Aorta (tissue), 5 donors: ENCODE data around the gene MAPK8IP1. TPM values are rescaled to one million over a fixed set of nuclear protein-coding genes. Genes with fewer than 3 reads are reported as not detected.
A peak's percentile ranks its signal among the peaks of the same experiment; 100 is the strongest.
"Not testable (repeated sequence)": the region's sequence is repeated elsewhere in the genome, so short reads cannot be mapped to it uniquely, and the experiment has no call there.

Experiments used
- ATAC-seq: fragments of 200-7000 bp; cut with Tn5 transposase; one replicate; pipeline ENCODE4 v1.9.1; 2022; ENCODE audit warnings: moderate library complexity; ENCODE audit not compliant: low FRiP score
- DNase-seq, 2 donors: peaks; one replicate each; pipeline ENCODE4 v3.0.0-alpha.2; 2020
- H3K27ac ChIP-seq, 2 donors: one replicate each; pipeline ENCODE4 v1.5.1; 2013; ENCODE audit warnings: low read length in 2 of 2, mild to moderate bottlenecking in 2 of 2, moderate library complexity in 2 of 2, control low read depth in 1 of 2, inconsistent platforms in 1 of 2, low read depth in 1 of 2
- H3K27me3 ChIP-seq, 2 donors: one replicate each; pipeline ENCODE4 v1.6.1; 2013; ENCODE audit warnings: control low read depth in 1 of 2, low read length in 1 of 2, mild to moderate bottlenecking in 1 of 2, moderate library complexity in 1 of 2; ENCODE audit not compliant: insufficient read depth in 2 of 2, control insufficient read depth in 1 of 2
- H3K36me3 ChIP-seq, 2 donors: one replicate each; pipeline ENCODE4 v1.6.1; 2013; ENCODE audit warnings: control low read depth in 1 of 2, low read length in 1 of 2, mild to moderate bottlenecking in 1 of 2; ENCODE audit not compliant: insufficient read depth in 2 of 2, control insufficient read depth in 1 of 2
- H3K4me1 ChIP-seq, 2 donors: one replicate each; pipeline ENCODE4 v1.6.1; 2013; ENCODE audit warnings: low read length in 2 of 2, control low read depth in 1 of 2, mild to moderate bottlenecking in 1 of 2, moderate library complexity in 1 of 2; ENCODE audit not compliant: insufficient read depth in 2 of 2, control insufficient read depth in 1 of 2
- H3K4me3 ChIP-seq, 2 donors: one replicate each; pipeline ENCODE4 v1.5.1; 2013; ENCODE audit warnings: low read length in 2 of 2, control low read depth in 1 of 2, mild to moderate bottlenecking in 1 of 2
- H3K9me3 ChIP-seq: one replicate; pipeline ENCODE4 v1.6.1; 2013; ENCODE audit warnings: mild to moderate bottlenecking, low read length; ENCODE audit not compliant: control insufficient read depth
- WGBS, 2 donors: extraction: QIAGEN DNeasy Blood & Tissue Kit; methylation state at CpG; one replicate each; pipeline ENCODE4 v1.1.7; 2013; 5-methylcytosine and 5-hydroxymethylcytosine counted together
- intact Hi-C, 2 donors: fragments of 100-400 bp; cut with DNase I; formaldehyde crosslinking; loops; one replicate each; pipeline versions ENCODE4 v1.14.2 to v1.15.0; 2022
- polyA plus RNA-seq, 2 donors: library from polyadenylated mRNA; stranded (reverse); fragments of 200-250 nt; gene quantifications; one replicate each; pipeline ENCODE4 v1.2.3, GENCODE V29; 2013
- total RNA-seq, 2 donors: library from RNA; stranded (reverse); fragmentation: NEBNext Ultra II Directional; extraction: Animal tissue kit (Norgen Biotek cat#: 25700); gene quantifications; one replicate each; pipeline ENCODE4 v1.2.1, GENCODE V29; 2021
- donor health status: healthy with polysubstance abuse.
- donor health status: Bipolar disorder and iron deficiency.
- donor health status: DM: no; HTN: no; CAD: no.
- donor health status: DM: no; HTN: no; CAD: no.
- donor health status: DM: yes; HTN: yes; CAD: no.

MAPK8IP1 gene
- total and polyA plus RNA-seq, 4 donors = 1.6 to 7.8 (median 6.0) TPM

DNA sequence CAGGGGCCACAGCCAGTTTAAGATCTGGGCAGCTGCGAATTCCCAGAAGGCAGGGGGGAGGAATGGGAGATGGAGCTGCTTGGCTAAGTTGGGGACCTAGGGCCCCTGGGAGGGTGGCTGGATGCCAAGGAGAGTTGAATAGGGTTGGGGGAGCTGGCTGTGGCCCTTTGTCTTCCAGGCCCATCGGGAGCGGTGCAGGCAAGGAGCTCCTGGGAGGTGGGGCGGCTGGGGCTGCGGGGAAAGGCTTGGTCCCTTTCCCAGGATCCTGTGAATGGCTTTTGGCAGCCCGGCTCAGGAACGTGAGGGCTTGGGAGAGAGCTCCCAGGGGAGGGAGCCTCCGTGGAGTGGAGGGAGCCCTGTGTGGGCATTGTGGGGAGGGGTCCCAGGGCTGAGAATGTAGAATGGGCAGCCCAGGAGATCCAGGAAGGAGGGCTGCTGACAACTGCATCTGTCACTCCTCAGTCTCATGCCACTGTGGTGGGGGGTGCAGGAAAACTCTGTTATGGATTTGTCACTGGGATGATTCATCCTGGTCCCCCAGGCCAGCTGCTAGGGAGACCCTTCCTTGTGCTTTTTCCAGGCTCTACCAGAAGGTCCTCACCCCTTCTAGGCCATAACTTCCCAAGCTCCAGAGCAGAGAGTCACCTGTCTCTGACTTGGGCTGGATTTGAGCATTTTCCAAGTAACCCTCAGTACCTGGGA, 15.6 kb downstream of the MAPK8IP1 start:
- intact Hi-C loops = no loop called here
- ATAC-seq (no peak), DNase-seq (peak in 1 of 2 donors; percentile 75)
- Histone ChIP-seq H3K27me3 (no peaks in the 10 kb centered on the region), H3K4me3 (no peak overlapping the region), H3K9me3 (no peaks in the 10 kb centered on the region), H3K27ac (no peak overlapping the region), H3K36me3 (no peaks in the 10 kb centered on the region), H3K4me1 (no peaks in the 10 kb centered on the region)
- 5% methylated on average over 8 of the region's 8 CpGs for WGBS, 2 donors

DNA sequence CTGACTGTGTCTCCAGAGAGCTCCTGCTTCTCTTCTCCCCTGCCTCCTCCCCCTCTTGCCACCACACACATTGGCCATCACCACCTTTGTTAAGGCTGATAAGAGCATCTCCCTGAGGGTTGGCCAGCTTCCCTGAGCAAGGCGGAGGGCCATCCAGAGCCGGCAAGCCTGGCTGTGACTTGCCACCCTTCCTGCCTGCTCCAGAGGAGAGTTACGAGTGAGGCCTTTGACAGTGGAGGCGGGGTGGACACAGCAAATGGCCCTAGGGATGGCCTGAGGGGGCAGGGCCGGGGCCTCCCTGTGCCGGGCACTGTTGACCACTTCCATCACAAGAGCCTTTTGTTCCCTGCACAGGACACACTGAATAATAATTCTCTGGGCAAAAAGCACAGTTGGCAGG, 16.2 kb downstream of the MAPK8IP1 start:
- intact Hi-C loops = no loop called here
- 74 to 76% methylated on average over 6 of the region's 6 CpGs for WGBS, 2 donors
- DNase-seq (peak in 1 of 2 donors; percentile 65), ATAC-seq (no peak)
- H3K27ac ChIP-seq = no peak overlapping the region
- no peak overlapping the region for H3K4me3 ChIP-seq
- no peaks in the 10 kb centered on the region for H3K4me1 ChIP-seq
- no peaks in the 10 kb centered on the region for H3K27me3 ChIP-seq
- no peaks in the 10 kb centered on the region for H3K36me3 ChIP-seq
- H3K9me3 ChIP-seq = no peaks in the 10 kb centered on the region

DNA sequence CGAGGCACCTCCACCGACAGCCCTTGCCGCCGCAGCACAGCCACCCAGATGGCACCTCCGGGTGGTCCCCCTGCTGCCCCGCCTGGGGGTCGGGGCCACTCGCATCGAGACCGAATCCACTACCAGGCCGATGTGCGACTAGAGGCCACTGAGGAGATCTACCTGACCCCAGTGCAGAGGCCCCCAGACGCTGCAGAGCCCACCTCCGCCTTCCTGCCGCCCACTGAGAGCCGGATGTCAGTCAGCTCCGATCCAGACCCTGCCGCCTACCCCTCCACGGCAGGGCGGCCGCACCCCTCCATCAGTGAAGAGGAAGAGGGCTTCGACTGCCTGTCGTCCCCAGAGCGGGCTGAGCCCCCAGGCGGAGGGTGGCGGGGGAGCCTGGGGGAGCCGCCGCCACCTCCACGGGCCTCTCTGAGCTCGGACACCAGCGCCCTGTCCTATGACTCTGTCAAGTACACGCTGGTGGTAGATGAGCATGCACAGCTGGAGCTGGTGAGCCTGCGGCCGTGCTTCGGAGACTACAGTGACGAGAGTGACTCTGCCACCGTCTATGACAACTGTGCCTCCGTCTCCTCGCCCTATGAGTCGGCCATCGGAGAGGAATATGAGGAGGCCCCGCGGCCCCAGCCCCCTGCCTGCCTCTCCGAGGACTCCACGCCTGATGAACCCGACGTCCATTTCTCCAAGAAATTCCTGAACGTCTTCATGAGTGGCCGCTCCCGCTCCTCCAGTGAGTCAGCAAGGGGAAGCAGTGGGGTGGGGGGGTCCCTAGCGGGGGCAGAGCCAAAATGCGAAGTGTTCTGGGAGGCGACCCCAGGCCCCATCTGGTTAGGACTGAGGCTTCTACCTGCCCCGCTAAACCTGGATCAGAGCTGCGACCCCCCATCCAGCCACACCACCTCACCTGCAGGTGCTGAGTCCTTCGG, 17.3 kb downstream of the MAPK8IP1 start:
- intact Hi-C loops = no loop called here
- 93 to 94% methylated on average over 56 of the region's 56 CpGs for WGBS, 2 donors
- H3K27ac ChIP-seq = no peak overlapping the region
- H3K4me1 ChIP-seq = no peaks in the 10 kb centered on the region
- H3K27me3 ChIP-seq = no peaks in the 10 kb centered on the region
- H3K4me3 ChIP-seq = no peak overlapping the region
- DNase-seq (peak in 1 of 2 donors; percentile 76), ATAC-seq (no peak)
- no peaks in the 10 kb centered on the region for H3K9me3 ChIP-seq
- H3K36me3 ChIP-seq = no peaks in the 10 kb centered on the region

DNA sequence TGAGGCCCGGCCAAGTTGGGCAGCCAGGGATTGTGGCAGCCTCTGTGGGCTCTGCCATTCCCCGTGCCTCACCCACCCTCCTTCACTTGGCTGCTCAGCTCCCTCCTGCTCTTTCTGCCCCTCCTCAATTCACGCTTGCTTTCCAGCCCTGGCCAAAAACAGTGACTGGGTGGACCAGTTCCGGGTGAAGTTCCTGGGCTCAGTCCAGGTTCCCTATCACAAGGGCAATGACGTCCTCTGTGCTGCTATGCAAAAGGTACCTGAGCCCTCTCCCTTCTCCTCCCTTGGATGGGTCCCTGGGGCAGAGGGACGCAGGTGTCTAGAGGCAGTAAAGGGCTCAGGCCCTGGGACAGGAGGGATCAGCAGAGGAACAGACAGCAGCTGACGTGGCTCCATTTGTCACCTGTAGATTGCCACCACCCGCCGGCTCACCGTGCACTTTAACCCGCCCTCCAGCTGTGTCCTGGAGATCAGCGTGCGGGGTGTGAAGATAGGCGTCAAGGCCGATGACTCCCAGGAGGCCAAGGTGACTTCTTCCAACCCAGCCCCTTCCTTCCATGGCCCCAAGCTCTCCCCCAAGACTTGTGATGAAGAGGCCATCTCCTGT, 19.0 kb downstream of the MAPK8IP1 start:
- H3K27me3 ChIP-seq = no peaks in the 10 kb centered on the region
- intact Hi-C loops = no loop called here
- no peaks in the 10 kb centered on the region for H3K4me1 ChIP-seq
- H3K4me3 ChIP-seq = no peak overlapping the region
- DNase-seq = peak in 1 of 2 donors; percentile 65
- no peak overlapping the region for H3K27ac ChIP-seq
- no peaks in the 10 kb centered on the region for H3K9me3 ChIP-seq
- no peaks in the 10 kb centered on the region for H3K36me3 ChIP-seq
- no peak for ATAC-seq
- WGBS, 2 donors = 82 to 87% methylated on average over 15 of the region's 15 CpGs

DNA sequence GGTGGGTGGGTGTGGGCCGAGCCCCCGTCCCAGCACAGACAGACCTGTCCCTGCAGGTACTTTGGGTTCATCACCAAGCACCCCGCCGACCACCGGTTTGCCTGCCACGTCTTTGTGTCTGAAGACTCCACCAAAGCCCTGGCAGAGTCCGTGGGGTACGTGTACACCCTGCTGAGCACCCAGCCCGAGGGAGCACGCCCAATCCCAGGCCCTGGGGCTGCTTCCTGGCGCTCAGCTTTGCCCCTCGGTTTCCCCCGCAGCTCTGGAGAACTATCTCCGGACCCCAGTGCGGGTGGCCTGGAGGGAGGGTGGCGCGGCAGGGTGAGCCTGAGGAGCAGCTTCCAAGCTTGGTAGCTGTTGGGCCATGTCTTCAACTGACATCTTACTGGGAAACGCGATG, 19.6 kb downstream of the MAPK8IP1 start:
- DNase-seq (peak in 1 of 2 donors; percentile 74), ATAC-seq (no peak)
- 92% methylated on average over 19 of the region's 19 CpGs for WGBS, 2 donors
- Histone ChIP-seq H3K36me3 (no peaks in the 10 kb centered on the region), H3K4me3 (no peak overlapping the region), H3K27me3 (no peaks in the 10 kb centered on the region), H3K4me1 (no peaks in the 10 kb centered on the region), H3K9me3 (no peaks in the 10 kb centered on the region), H3K27ac (no peak overlapping the region)
- intact Hi-C loops = no loop called here

DNA sequence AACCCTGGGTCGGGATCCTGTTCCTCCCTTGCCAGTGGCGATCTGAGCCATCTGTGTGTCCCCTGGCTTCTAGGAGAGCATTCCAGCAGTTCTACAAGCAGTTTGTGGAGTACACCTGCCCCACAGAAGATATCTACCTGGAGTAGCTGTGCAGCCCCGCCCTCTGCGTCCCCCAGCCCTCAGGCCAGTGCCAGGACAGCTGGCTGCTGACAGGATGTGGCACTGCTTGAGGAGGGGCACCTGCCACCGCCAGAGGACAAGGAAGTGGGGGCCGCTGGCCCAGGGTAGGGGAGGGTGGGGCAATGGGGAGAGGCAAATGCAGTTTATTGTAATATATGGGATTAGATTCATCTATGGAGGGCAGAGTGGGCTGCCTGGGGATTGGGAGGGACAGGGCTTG, 20.1 kb downstream of the MAPK8IP1 start:
- intact Hi-C loops, H3K4me3 ChIP-seq, H3K36me3 ChIP-seq, H3K27me3 ChIP-seq, H3K27ac ChIP-seq, H3K4me1 ChIP-seq, ATAC-seq, H3K9me3 ChIP-seq, DNase-seq: not testable (repeated sequence)
- 81 to 95% methylated on average over 6 of the region's 6 CpGs for WGBS, 2 donors

DNA sequence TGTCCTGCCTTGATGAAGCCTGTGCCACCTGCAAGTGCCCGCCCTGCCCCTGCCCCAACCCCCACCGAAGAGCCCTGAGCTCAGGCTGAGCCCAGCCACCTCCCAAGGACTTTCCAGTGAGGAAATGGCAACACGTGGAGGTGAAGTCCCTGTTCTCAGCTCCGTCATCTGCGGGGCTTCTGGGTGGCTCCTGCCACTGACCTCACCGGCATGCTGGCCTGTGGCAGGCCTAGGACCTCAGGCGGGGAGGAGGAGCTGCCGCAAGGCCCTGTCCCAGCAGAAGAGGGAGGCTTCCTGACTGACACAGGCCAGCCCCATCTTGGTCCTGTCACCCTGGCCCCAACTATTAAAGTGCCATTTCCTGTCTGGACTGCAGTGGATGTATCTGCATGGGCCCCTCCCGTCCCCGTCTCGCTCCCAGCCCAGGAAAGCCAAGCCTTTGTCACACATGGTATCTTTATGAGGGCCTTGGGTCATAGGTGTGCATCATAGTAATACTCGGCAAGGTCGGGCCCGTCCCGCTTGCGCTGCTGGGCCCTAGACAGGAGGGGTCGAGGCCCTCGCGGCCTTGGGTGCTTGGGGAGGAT, 20.7 kb downstream of the MAPK8IP1 start:
- H3K27me3 ChIP-seq = no peaks in the 10 kb centered on the region
- ATAC-seq = no peak
- no peaks in the 10 kb centered on the region for H3K4me1 ChIP-seq
- WGBS, 2 donors = 77 to 84% methylated on average over 19 of the region's 19 CpGs
- H3K4me3 ChIP-seq = no peak overlapping the region
- H3K9me3 ChIP-seq = no peaks in the 10 kb centered on the region
- no peak overlapping the region for H3K27ac ChIP-seq
- DNase-seq = no peak
- intact Hi-C loops = no loop called here
- H3K36me3 ChIP-seq = no peaks in the 10 kb centered on the region

DNA sequence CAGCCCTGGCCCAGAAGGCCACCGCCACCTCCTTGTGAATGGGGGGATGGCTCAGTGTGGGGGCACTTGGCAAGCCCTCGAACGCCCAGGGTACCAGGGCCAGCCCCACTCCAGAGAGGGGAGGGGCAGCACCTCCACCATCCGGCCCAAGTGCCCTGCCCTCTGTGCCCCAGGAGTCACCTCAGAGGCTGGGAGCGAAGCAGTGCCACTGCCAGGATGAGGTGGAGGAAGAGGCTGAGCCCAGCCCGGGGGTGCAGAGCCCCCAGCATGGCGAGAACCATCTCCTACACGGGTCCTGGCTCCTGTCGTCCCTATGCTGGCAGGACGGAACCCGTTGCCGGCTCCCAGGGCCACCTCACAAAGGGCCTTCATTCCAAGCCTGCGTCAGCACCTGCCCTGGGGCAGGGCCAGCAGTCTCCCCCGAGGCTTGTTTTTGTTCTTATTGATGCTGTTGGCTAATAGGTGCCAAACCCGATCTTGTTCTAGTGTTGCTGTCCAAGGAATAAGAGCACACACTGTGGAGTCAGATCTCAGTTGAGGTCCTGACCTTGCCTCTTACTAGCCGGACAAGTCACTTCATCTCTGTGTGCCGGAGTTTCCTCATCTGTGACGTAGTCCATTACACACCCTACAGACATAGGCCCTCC, 21.6 kb downstream of the MAPK8IP1 start, which contains the start of gene FREY1:
Gene FREY1, minus strand, starts transcription at position 307 of the 647 bp plus-strand sequence. Its CDS starts 26 bp downstream, at position 281.
- no peaks in the 10 kb centered on the region for H3K9me3 ChIP-seq
- no peaks in the 10 kb centered on the region for H3K4me1 ChIP-seq
- H3K27ac ChIP-seq = no peak within 1 kb of the TSS
- WGBS, 2 donors = 66 to 67% methylated on average over 18 of the region's 18 CpGs
- H3K4me3 ChIP-seq = no peak within 1 kb of the TSS
- no peak for DNase-seq
- no peaks in the 10 kb centered on the region for H3K27me3 ChIP-seq
- no peaks in the 10 kb centered on the region for H3K36me3 ChIP-seq
- no peak for ATAC-seq
- intact Hi-C loops = no loop called here
